Measurements from ENCODE around the gene TRPC3. TPM values are rescaled to one million over a fixed set of nuclear protein-coding genes. Genes with fewer than 3 reads are reported as not detected.

TRPC3 gene
- polyA plus RNA-seq, 3 donors = not detected

DNA sequence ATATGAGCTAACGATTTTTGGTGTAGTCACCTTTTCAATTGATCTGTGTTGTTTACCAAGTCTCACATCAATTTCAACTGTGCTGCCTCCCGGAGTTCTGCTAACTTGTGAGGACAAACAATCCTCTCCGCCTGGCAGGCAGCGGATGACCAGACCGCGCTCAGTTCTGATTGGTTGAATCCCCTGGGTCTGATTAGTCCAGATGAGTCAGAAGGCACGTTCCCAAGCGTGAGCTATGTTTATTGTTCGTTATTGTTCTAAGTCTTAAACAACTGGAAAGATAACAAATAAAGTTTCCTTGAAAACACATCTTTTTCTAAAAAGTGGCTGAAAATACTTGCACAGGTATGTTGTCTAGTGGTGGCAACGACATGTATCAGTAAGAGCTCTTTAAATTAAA lies 37.9 kb upstream of the TRPC3 start:
- H3K4me3 Mint-ChIP-seq = no peak overlapping the region
- H3K36me3 ChIP-seq (replicated peaks in 1 of 2; ENCODE audit: control insufficient read depth in 1 of 2, insufficient read depth in 2 of 2, low read length in 2 of 2) = no peaks in the 10 kb centered on the region
- no peak overlapping the region for H2AFZ ChIP-seq (ENCODE audit: insufficient read depth, low read depth, low read length, poor library complexity, severe bottlenecking)

DNA sequence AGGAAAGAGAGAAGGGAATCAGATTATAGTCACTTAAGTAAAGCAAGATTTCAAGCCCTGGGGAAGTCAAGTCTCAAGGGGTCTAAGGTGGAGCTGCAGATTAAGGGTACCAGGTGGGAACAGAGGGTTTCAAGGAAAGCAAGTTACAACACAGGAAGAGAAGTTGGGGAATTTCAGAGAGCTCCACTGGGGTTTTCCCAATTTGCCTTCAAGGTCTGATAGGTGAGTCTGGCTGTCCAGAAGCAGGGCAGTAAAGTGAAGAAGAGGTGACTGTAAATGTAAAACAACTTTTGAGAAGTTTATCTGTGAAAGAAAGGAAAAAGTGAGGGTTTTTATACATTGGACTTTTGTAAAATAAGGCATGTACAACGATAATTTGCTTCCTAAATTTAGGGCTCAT lies 37.1 kb upstream of the TRPC3 start:
- no peak for DNase-seq
- H3K27ac Mint-ChIP-seq = no peak overlapping the region
- no peak overlapping the region for H2AFZ ChIP-seq (ENCODE audit: insufficient read depth, low read depth, low read length, poor library complexity, severe bottlenecking)
- H3K27me3 ChIP-seq (ENCODE audit: control insufficient read depth in 2 of 2, insufficient read depth in 2 of 2, low read length in 2 of 2) = peaks cover 0 to 2% of the 10 kb centered on the region in 2 donors
- no peaks in the 10 kb centered on the region for H3K36me3 Mint-ChIP-seq
- no CpG with 5 or more reads among the region's 1 CpG for WGBS (ENCODE audit: insufficient coverage)
- intact Hi-C loops (cut with micrococcal nuclease) = no loop called here
- no peak for TF ChIP-seq CTCF (IDR thresholded peaks at IDR 0.05)
- H3K36me3 ChIP-seq (replicated peaks in 1 of 2; ENCODE audit: control insufficient read depth in 1 of 2, insufficient read depth in 2 of 2, low read length in 2 of 2) = no peaks in the 10 kb centered on the region
- no peaks in the 10 kb centered on the region for H3K9me3 ChIP-seq (replicated peaks in 1 of 2; ENCODE audit: control insufficient read depth in 1 of 2, insufficient read depth in 1 of 2, low read length in 2 of 2)
- H3K4me1 ChIP-seq (ENCODE audit: control insufficient read depth in 1 of 2, insufficient read depth in 2 of 2, low read length in 2 of 2) = no peaks in the 10 kb centered on the region
- H3K9ac ChIP-seq (ENCODE audit: insufficient read depth, low read length, poor library complexity, severe bottlenecking) = no peak overlapping the region
- H3K4me2 ChIP-seq (replicated peaks; ENCODE audit: extremely low read depth, low read length, poor library complexity, severe bottlenecking) = no peak overlapping the region
- no peaks in the 10 kb centered on the region for H3K79me2 ChIP-seq (ENCODE audit: insufficient read depth, low read length)
- H4K20me1 ChIP-seq (ENCODE audit: insufficient read depth, low read length) = no peaks in the 10 kb centered on the region
- no peak overlapping the region for H3K27ac ChIP-seq (ENCODE audit: low read depth in 1 of 2, low read length in 2 of 2)
- no peak overlapping the region for H3K4me3 Mint-ChIP-seq
- peaks cover 0 to 5% (median 0%) of the 10 kb centered on the region in 7 donors for H3K9me3 Mint-ChIP-seq
- H3K27me3 Mint-ChIP-seq (ENCODE audit: low read depth in 3 of 3) = peaks cover 2 to 16% (median 5%) of the 10 kb centered on the region in 3 donors
- H3K4me1 Mint-ChIP-seq = peaks cover 2% of the 10 kb centered on the region
- no peak overlapping the region for H3K4me3 ChIP-seq (replicated peaks in 1 of 3; ENCODE audit: low read depth in 2 of 3, low read length in 3 of 3)

More for the DNA sequence above, 37.9 kb upstream of the TRPC3 start:
- Histone ChIP-seq H3K4me1 (ENCODE audit: control insufficient read depth in 1 of 2, insufficient read depth in 2 of 2, low read length in 2 of 2) (no peaks in the 10 kb centered on the region), H3K9me3 (replicated peaks in 1 of 2; ENCODE audit: control insufficient read depth in 1 of 2, insufficient read depth in 1 of 2, low read length in 2 of 2) (no peaks in the 10 kb centered on the region), H3K4me3 (replicated peaks in 1 of 3; ENCODE audit: low read depth in 2 of 3, low read length in 3 of 3) (no peak overlapping the region), H3K4me2 (replicated peaks; ENCODE audit: extremely low read depth, low read length, poor library complexity, severe bottlenecking) (no peak overlapping the region), H4K20me1 (ENCODE audit: insufficient read depth, low read length) (no peaks in the 10 kb centered on the region), H3K27me3 (ENCODE audit: control insufficient read depth in 2 of 2, insufficient read depth in 2 of 2, low read length in 2 of 2) (peaks cover 0 to 2% of the 10 kb centered on the region in 2 donors), H3K27ac (ENCODE audit: low read depth in 1 of 2, low read length in 2 of 2) (no peak overlapping the region), H3K79me2 (ENCODE audit: insufficient read depth, low read length) (no peaks in the 10 kb centered on the region), H3K9ac (ENCODE audit: insufficient read depth, low read length, poor library complexity, severe bottlenecking) (no peak overlapping the region)
- H3K4me1 Mint-ChIP-seq = peaks cover 2% of the 10 kb centered on the region
- no peak for TF ChIP-seq CTCF (IDR thresholded peaks at IDR 0.05)
- H3K9me3 Mint-ChIP-seq = peaks cover 0 to 5% (median 0%) of the 10 kb centered on the region in 7 donors
- no peaks in the 10 kb centered on the region for H3K36me3 Mint-ChIP-seq
- DNase-seq = no peak
- H3K27ac Mint-ChIP-seq = no peak overlapping the region
- H3K27me3 Mint-ChIP-seq (ENCODE audit: low read depth in 3 of 3) = peaks cover 2 to 16% (median 8%) of the 10 kb centered on the region in 3 donors
- WGBS (ENCODE audit: insufficient coverage) = 85% methylated on average over 7 of the region's 10 CpGs
- intact Hi-C loops (cut with micrococcal nuclease) = no loop called here
